KOPT-K1 (cell line): ENCODE results near the gene ORMDL3.
A peak's percentile ranks its signal among the peaks of the same experiment; 100 is the strongest.
"Not testable (repeated sequence)": the region's sequence is repeated elsewhere in the genome, so short reads cannot be mapped to it uniquely, and the experiment has no call there.

Experiments
- H3K27ac ChIP-seq: fragments of 200-600 bp; sonication (generic); 2 replicates; pipeline ENCODE4 v1.5.1; 2016; ENCODE audit warnings: antibody characterized with exemption, mild to moderate bottlenecking, low read depth, low read length; ENCODE audit not compliant: poor library complexity, severe bottlenecking
- H3K36me3 ChIP-seq: fragments of 200-600 bp; sonication (generic); 2 replicates; pipeline ENCODE4 v1.5.1; 2017; ENCODE audit warnings: antibody characterized with exemption, mild to moderate bottlenecking, low read length, moderate library complexity; ENCODE audit not compliant: insufficient read depth
- H3K9me3 ChIP-seq: fragments of 200-600 bp; sonication (generic); 2 replicates; pipeline ENCODE4 v1.5.1; 2017; ENCODE audit warnings: antibody characterized with exemption, low read length, mild to moderate bottlenecking; ENCODE audit not compliant: insufficient read depth, poor library complexity, severe bottlenecking

The ORMDL3 gene

GRCh38 chr17:39894681-39895376 lies 32.6 kb downstream of the ORMDL3 start:
- H3K36me3 ChIP-seq, result no peaks in the 10 kb centered on the region
- H3K9me3 ChIP-seq, result no peaks in the 10 kb centered on the region
- H3K27ac ChIP-seq, result peak overlapping the region; percentile 21

GRCh38 chr17:39889200-39889599 lies 38.2 kb downstream of the ORMDL3 start:
- Histone ChIP-seq H3K36me3 (no peaks in the 10 kb centered on the region), H3K27ac (no peak overlapping the region), H3K9me3 (no peaks in the 10 kb centered on the region)

GRCh38 chr17:39887078-39887477 lies 40.3 kb downstream of the ORMDL3 start:
- H3K36me3 ChIP-seq, result no peaks in the 10 kb centered on the region
- H3K9me3 ChIP-seq, result no peaks in the 10 kb centered on the region

GRCh38 chr17:39886102-39886501 lies 41.3 kb downstream of the ORMDL3 start:
- H3K27ac ChIP-seq, H3K9me3 ChIP-seq, H3K36me3 ChIP-seq: not testable (repeated sequence)

More at GRCh38 chr17:39887078-39887477, 40.3 kb downstream of the ORMDL3 start:
- no peak overlapping the region for H3K27ac ChIP-seq

GRCh38 chr17:39872751-39873150 lies 54.6 kb downstream of the ORMDL3 start:
- Histone ChIP-seq H3K9me3 (peaks cover 8% of the 10 kb centered on the region), H3K36me3 (no peaks in the 10 kb centered on the region), H3K27ac (no peak overlapping the region)

GRCh38 chr17:39871801-39872200 lies 55.6 kb downstream of the ORMDL3 start:
- no peaks in the 10 kb centered on the region for H3K36me3 ChIP-seq
- H3K9me3 ChIP-seq, result peaks cover 10% of the 10 kb centered on the region
- H3K27ac ChIP-seq, result no peak overlapping the region
